EL (cell line): ENCODE measurements around the gene UQCR10.

ENCODE experiments used
- DNase-seq: peaks from one replicate; pipeline ENCODE4 v3.0.0-alpha.2; 2016

Gene UQCR10

DNA sequence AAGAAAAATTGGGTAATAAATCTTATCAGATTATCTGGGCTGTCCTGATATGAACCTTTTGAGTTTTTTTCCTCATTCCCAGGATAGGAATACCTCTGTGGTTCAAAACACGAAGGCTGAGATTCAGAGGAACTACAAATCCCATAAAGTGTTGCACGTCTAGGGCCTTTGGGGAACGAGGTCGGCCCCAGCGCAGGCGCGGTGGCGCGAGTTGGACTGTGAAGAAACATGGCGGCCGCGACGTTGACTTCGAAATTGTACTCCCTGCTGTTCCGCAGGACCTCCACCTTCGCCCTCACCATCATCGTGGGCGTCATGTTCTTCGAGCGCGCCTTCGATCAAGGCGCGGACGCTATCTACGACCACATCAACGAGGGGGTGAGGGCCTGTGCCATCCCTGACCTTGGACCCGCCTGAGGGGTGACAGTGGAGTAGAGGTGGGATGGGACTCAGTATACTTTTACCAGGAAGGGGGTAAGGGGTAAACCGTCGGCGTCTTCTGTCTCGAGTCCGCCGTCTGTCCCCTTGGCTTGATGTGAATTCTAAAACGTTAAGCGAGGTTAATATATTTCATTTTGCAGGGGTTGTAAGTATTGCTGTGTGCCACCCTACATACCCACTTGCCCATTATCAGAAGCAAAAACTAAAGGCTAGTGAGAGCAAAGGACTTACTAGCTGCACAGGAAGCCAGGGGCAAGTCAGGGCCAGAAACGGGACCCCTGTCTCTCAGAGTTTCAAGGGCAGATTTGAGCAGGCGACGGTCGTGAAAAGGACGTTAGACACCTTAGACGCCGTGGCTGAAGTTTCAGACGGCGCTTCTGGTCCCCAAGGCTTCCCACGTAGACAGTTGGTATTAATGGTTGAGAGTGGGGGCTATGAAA is at the start of gene UQCR10:
TSS of gene UQCR10 (plus strand) at position 199 of the 881 bp plus-strand sequence. CDS start at position 229, 30 bp downstream.
- peak; percentile 88 for DNase-seq

DNA sequence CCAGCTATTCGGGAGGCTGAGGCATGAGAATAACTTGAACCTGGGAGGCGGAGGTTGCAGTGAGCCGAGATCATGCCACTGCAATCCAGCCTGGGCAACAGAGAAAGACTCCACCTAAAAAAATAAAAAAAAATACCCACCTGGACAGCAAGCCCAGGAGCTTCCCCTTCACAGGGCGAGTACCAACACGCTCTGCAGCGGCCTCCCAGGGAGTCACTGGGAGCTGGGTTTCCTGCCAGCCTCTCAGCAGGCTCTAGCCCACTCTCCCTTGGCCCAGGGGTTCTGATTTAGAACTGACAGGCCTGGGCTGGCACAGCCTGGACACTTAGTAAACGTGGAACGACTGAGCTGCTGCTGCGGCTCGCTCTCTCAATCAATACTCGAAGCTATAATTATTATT is 49.4 kb upstream of the UQCR10 start:
- DNase-seq = no peak

DNA sequence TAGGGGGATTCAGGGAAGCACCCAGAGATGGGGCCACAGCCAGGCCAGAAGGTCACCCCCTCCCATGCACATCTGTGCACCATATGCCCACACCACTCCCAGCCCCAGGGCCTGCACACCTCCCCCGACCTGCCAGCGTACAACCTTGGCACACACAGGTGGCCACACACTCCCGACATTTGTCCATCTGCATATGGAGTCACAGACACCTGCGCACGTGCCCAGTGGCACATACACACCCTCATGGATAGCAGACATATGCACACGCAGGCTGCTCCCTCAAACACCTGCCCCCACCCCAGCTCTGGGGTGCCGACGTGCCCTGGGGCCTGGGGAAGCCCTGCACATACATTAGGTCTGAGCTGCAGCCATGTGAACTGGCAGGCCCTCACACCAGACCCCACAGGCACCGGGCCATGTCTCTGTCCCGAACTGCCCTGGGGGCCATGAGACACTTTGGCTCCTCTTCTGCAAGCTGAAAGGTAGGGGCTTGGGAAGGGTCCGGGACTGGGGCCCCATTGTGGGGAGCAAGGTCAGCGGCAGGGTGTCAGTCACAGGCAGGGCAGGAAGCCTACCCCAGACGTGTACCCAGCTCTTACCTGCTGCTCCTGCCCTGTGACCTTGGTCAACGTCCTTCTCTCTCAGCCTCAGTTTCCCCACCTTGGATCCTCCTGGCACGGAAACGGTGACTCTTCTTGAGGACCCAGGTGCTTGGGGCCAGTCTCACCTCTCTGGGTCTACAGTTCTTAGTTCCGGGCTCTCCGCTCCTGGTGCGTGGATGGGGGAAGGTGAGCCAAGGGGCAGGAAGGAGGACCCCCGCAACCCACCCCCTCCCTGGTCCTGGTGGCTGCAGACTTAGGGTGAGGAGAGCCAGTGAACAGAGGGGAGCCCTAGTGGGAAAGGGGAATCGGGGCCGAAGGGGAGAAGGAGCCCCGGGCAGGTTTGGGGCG is 47.9 kb upstream of the UQCR10 start:
- DNase-seq = no peak

GRCh38 chr22:29719899-29720645 is 47.1 kb upstream of the UQCR10 start, which contains the start of gene CABP7:
TSS of gene CABP7 (plus strand) at chr22:29720003. CDS start at chr22:29720425, 422 bp downstream.
- no peak for DNase-seq

DNA sequence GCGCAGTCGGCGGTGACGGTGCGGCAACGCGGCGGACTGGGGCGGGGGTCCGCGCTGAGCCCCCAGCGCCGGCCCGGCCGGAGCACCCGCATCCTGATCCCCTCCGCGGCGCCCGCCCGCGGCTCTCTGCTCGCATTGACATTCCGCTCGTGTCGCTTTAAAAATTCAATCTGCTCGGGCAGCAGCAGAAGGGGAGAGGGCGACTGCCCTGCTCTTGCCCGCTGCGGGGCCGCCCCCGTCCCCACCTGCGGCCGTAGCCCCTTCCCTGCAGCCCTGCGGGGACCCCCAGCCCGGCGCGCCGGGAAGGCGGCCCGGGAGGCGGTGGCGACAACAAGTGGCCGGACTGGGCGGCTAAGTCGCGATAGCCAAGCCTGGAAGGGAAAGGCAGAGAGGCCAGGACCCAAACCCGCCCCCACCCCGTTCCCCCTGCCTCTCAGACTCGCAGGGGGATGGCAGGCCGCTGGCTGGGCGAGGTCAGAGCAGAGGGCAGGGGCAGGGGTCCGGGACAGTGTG is 46.3 kb upstream of the UQCR10 start:
- no peak for DNase-seq

DNA sequence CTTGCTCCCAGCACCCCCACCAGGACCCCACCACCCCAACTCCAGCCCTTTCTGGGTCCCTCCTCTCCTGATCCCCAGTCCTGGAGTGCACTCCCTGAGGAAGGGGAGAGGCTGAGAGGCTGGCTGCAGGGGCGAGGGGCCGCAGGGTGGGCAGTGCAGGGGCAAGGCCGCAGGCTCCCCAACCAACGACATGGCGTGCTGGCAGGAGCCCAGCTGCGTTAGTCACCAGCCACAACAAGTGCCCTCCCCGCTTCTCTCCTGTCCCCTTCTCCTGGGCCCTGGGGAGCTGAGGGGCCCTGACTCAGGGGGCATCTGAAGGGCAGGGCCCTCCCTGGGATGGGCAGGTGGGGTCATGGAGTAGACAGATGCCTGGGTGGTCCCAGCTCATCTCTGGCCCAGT is 45.0 kb upstream of the UQCR10 start:
- DNase-seq = peak; percentile 30

- DNase-seq = no peak
Measured at GRCh38 chr22:29722587-29722986, 44.6 kb upstream of the UQCR10 start.

- DNase-seq = no peak
Measured at GRCh38 chr22:29723766-29724165, 43.4 kb upstream of the UQCR10 start.

- DNase-seq = no peak
Measured at GRCh38 chr22:29724843-29725242, 42.3 kb upstream of the UQCR10 start.

GRCh38 chr22:29726106-29726505 is 41.1 kb upstream of the UQCR10 start:
- no peak for DNase-seq

- peak; percentile 23 for DNase-seq
Measured at GRCh38 chr22:29726512-29727130, 40.5 kb upstream of the UQCR10 start.

DNA sequence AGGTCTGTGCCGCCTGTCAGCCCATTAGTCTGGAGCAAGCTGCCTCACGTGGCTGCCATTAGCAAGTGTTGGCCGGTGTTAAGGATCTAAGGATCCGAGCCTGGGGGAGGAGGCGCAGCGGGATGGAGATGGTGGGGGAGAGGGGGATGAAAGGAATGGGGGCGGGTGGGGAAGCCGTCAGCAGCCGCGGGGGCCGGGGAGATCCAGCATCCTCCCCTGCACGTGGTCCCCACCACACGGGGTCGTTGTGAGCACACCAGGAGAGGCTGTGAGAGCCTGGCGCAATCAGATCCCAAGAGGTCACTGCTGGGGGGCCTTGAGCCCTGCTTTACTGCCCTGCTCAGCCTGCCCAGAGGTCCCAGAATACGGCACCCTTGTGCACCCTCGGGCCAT is 40.0 kb upstream of the UQCR10 start:
- peak; percentile 50 for DNase-seq

- DNase-seq = no peak
Measured at GRCh38 chr22:29729161-29729560, 38.0 kb upstream of the UQCR10 start.

GRCh38 chr22:29731058-29731850 is 35.9 kb upstream of the UQCR10 start:
- DNase-seq = no peak

DNA sequence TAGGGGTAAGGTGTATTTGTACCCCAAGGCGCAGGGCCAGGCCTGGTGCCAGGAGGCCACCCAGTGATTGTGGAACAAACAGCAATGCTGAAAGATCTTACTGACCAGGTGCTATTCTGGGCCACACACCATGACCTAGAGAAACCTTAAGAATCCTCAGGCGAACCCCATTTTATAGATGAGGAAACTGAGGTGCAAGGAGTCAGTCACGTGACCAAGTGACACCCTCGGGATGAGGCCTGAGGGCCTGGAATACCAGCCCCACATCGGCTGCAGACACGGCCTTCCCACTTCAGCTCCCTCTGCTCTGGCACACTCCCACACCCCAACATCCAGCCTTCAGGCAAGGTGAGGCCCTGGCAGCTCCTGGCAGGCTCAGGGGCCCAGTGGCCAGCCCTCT is 34.3 kb upstream of the UQCR10 start:
- no peak for DNase-seq

DNA sequence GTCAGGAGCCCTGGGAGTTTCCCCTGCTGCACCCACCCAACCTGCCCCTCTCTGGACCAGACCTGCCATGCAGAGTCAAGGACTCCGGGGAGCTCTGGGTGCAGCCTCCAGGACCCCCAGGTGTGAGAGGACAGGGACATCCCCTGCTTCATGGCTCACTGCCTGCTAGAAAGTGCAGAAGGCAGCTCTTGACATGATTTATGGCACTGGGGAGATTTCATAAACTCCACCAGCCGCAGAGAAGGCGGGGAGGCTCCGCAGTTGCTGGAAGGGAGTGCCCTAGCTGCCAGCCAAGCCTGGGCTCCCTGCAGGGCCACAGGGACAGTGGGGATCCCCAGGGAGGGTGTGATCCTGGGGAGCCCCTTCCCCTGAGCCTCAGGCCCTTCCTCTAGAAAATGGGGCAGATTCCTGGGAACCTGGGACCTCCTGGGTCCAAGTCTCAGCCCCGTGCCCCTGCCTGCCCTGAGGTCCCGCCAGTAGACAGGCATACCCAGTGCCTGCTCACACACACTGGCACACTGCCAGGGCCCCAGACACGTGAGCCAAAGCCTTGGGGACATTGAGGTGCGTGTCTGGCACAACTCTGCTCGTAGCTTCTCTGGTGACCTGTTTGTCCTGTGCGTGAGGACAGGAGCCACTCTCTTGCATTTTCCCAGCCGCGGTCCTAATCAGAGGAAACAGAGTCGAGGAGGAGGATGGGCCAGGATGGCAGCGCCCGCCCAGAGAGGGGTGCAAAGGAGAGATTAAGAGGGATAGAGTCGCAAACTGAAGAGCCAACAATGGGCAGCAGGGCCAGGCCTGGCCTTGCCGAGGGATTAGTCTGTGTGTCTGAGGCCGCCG is 33.6 kb upstream of the UQCR10 start:
- no peak for DNase-seq

- no peak for DNase-seq
Measured at GRCh38 chr22:29734406-29734805, 32.8 kb upstream of the UQCR10 start.

GRCh38 chr22:29734838-29735237 is 32.3 kb upstream of the UQCR10 start:
- no peak for DNase-seq

GRCh38 chr22:29735416-29735815 is 31.8 kb upstream of the UQCR10 start:
- DNase-seq = no peak
